ENCODE data around the gene RNF208. TPM values are rescaled to one million over a fixed set of nuclear protein-coding genes. Genes with fewer than 3 reads are reported as not detected.
"Not testable (repeated sequence)": the region's sequence is repeated elsewhere in the genome, so short reads cannot be mapped to it uniquely, and the experiment has no call there.

Gene RNF208
- total RNA-seq, 1 experiment from 2014 or later: 1.0 TPM

- H3K27me3 ChIP-seq (ENCODE audit: control insufficient read depth, insufficient read depth, low read length); DNase-seq; H3K4me3 ChIP-seq (ENCODE audit: insufficient read depth, low read depth, low read length): not testable (repeated sequence)
- H3K36me3 ChIP-seq (replicated peaks; ENCODE audit: control insufficient read depth, insufficient read depth, low read length): peaks cover 11% of the 10 kb centered on the region
Measured at GRCh38 chr9:137262173-137262908, 40.3 kb upstream of the RNF208 start.

GRCh38 chr9:137256856-137257255 is 34.8 kb upstream of the RNF208 start:
- Histone ChIP-seq H3K27me3 (ENCODE audit: control insufficient read depth, insufficient read depth, low read length) (peaks cover 2% of the 10 kb centered on the region), H3K36me3 (replicated peaks; ENCODE audit: control insufficient read depth, insufficient read depth, low read length) (peaks cover 17% of the 10 kb centered on the region), H3K4me3 (ENCODE audit: insufficient read depth, low read depth, low read length) (no peak overlapping the region)
- DNase-seq: no peak

GRCh38 chr9:137256362-137256761 is 34.3 kb upstream of the RNF208 start:
- Histone ChIP-seq H3K36me3 (replicated peaks; ENCODE audit: control insufficient read depth, insufficient read depth, low read length) (peaks cover 17% of the 10 kb centered on the region), H3K4me3 (ENCODE audit: insufficient read depth, low read depth, low read length) (peak overlapping the region; percentile 92), H3K27me3 (ENCODE audit: control insufficient read depth, insufficient read depth, low read length) (peaks cover 2% of the 10 kb centered on the region)
- no peak for DNase-seq

GRCh38 chr9:137255448-137256114 is 33.5 kb upstream of the RNF208 start:
- no peak for DNase-seq
- peaks cover 2% of the 10 kb centered on the region for H3K27me3 ChIP-seq (ENCODE audit: control insufficient read depth, insufficient read depth, low read length)
- H3K4me3 ChIP-seq (ENCODE audit: insufficient read depth, low read depth, low read length): peak overlapping the region; percentile 92
- peaks cover 17% of the 10 kb centered on the region for H3K36me3 ChIP-seq (replicated peaks; ENCODE audit: control insufficient read depth, insufficient read depth, low read length)

- peak; percentile 100 for DNase-seq
- peaks cover 2% of the 10 kb centered on the region for H3K27me3 ChIP-seq (ENCODE audit: control insufficient read depth, insufficient read depth, low read length)
- H3K36me3 ChIP-seq (replicated peaks; ENCODE audit: control insufficient read depth, insufficient read depth, low read length): peaks cover 17% of the 10 kb centered on the region
- H3K4me3 ChIP-seq (ENCODE audit: insufficient read depth, low read depth, low read length): peak within 1 kb of the TSS; percentile 97
Measured at GRCh38 chr9:137254624-137255447, 32.8 kb upstream of the RNF208 start, which contains the start of gene NELFB. Gene NELFB, plus strand, starts transcription at chr9:137255327.

- H3K27me3 ChIP-seq (ENCODE audit: control insufficient read depth, insufficient read depth, low read length): peaks cover 2% of the 10 kb centered on the region
- peak; percentile 69 for DNase-seq
- peak overlapping the region; percentile 97 for H3K4me3 ChIP-seq (ENCODE audit: insufficient read depth, low read depth, low read length)
- H3K36me3 ChIP-seq (replicated peaks; ENCODE audit: control insufficient read depth, insufficient read depth, low read length): peaks cover 13% of the 10 kb centered on the region
Measured at GRCh38 chr9:137253717-137254623, 31.9 kb upstream of the RNF208 start.

- Histone ChIP-seq H3K4me3 (ENCODE audit: insufficient read depth, low read depth, low read length) (no peak overlapping the region), H3K36me3 (replicated peaks; ENCODE audit: control insufficient read depth, insufficient read depth, low read length) (peaks cover 11% of the 10 kb centered on the region), H3K27me3 (ENCODE audit: control insufficient read depth, insufficient read depth, low read length) (peaks cover 2% of the 10 kb centered on the region)
- peak; percentile 91 for DNase-seq
Measured at GRCh38 chr9:137252555-137253506, 30.8 kb upstream of the RNF208 start.

- DNase-seq: peak; percentile 66
- Histone ChIP-seq H3K36me3 (replicated peaks; ENCODE audit: control insufficient read depth, insufficient read depth, low read length) (peaks cover 7% of the 10 kb centered on the region), H3K27me3 (ENCODE audit: control insufficient read depth, insufficient read depth, low read length) (peaks cover 2% of the 10 kb centered on the region), H3K4me3 (ENCODE audit: insufficient read depth, low read depth, low read length) (no peak overlapping the region)
Measured at GRCh38 chr9:137251490-137252268, 29.6 kb upstream of the RNF208 start.

GRCh38 chr9:137251194-137251461 is 29.1 kb upstream of the RNF208 start, which contains the start of gene STPG3:
Gene STPG3, plus strand, starts transcription at chr9:137251286. Its CDS starts 1 bp downstream, at chr9:137251287.
- no peak for DNase-seq
- Histone ChIP-seq H3K27me3 (ENCODE audit: control insufficient read depth, insufficient read depth, low read length) (peaks cover 2% of the 10 kb centered on the region), H3K36me3 (replicated peaks; ENCODE audit: control insufficient read depth, insufficient read depth, low read length) (peaks cover 2% of the 10 kb centered on the region), H3K4me3 (ENCODE audit: insufficient read depth, low read depth, low read length) (no peak within 1 kb of the TSS)

- DNase-seq: peak; percentile 70
- Histone ChIP-seq H3K4me3 (ENCODE audit: insufficient read depth, low read depth, low read length) (no peak overlapping the region), H3K36me3 (replicated peaks; ENCODE audit: control insufficient read depth, insufficient read depth, low read length) (no peaks in the 10 kb centered on the region), H3K27me3 (ENCODE audit: control insufficient read depth, insufficient read depth, low read length) (peaks cover 2% of the 10 kb centered on the region)
Measured at GRCh38 chr9:137250329-137251193, 28.5 kb upstream of the RNF208 start.

GRCh38 chr9:137247916-137248175 is 25.8 kb upstream of the RNF208 start:
- DNase-seq: no peak
- Histone ChIP-seq H3K4me3 (ENCODE audit: insufficient read depth, low read depth, low read length) (no peak overlapping the region), H3K27me3 (ENCODE audit: control insufficient read depth, insufficient read depth, low read length) (no peaks in the 10 kb centered on the region), H3K36me3 (replicated peaks; ENCODE audit: control insufficient read depth, insufficient read depth, low read length) (peaks cover 5% of the 10 kb centered on the region)

Data from H7 (cell line).